ENCODE results near the gene GINM1.

Gene GINM1

GRCh38 chr6:149563928-149564325 is 2.2 kb upstream of the GINM1 start:
- H3K4me3 ChIP-seq (ENCODE audit: low read length): no peak overlapping the region
- TF ChIP-seq CTCF (IDR thresholded peaks at IDR 0.05; ENCODE audit: insufficient read depth, low read depth, low read length, missing control alignments): no peak
- DNase-seq (ENCODE audit: low read depth): no peak

- peak overlapping the region; percentile 85 for H3K4me3 ChIP-seq (ENCODE audit: low read length)
- peak; percentile 57 for DNase-seq (ENCODE audit: low read depth)
- TF ChIP-seq CTCF (IDR thresholded peaks at IDR 0.05; ENCODE audit: insufficient read depth, low read depth, low read length, missing control alignments): no peak
These were observed 427 bp downstream of the GINM1 start for GRCh38 chr6:149566410-149567193.

GRCh38 chr6:149567194-149567586 is 1.0 kb downstream of the GINM1 start:
- no peak for DNase-seq (ENCODE audit: low read depth)
- peak overlapping the region; percentile 85 for H3K4me3 ChIP-seq (ENCODE audit: low read length)
- no peak for TF ChIP-seq CTCF (IDR thresholded peaks at IDR 0.05; ENCODE audit: insufficient read depth, low read depth, low read length, missing control alignments)

- H3K4me3 ChIP-seq (ENCODE audit: low read length): no peak overlapping the region
- no peak for DNase-seq (ENCODE audit: low read depth)
- no peak for TF ChIP-seq CTCF (IDR thresholded peaks at IDR 0.05; ENCODE audit: insufficient read depth, low read depth, low read length, missing control alignments)
These were observed 1.9 kb downstream of the GINM1 start for GRCh38 chr6:149567945-149568585.

GRCh38 chr6:149580880-149581279 is 14.7 kb downstream of the GINM1 start:
- no peak overlapping the region for H3K4me3 ChIP-seq (ENCODE audit: low read length)
- no peak for TF ChIP-seq CTCF (IDR thresholded peaks at IDR 0.05; ENCODE audit: insufficient read depth, low read depth, low read length, missing control alignments)
- DNase-seq (ENCODE audit: low read depth): peak; percentile 92

- no peak for TF ChIP-seq CTCF (IDR thresholded peaks at IDR 0.05; ENCODE audit: insufficient read depth, low read depth, low read length, missing control alignments)
- H3K4me3 ChIP-seq (ENCODE audit: low read length): no peak overlapping the region
- DNase-seq (ENCODE audit: low read depth): no peak
These were observed 15.2 kb downstream of the GINM1 start for GRCh38 chr6:149581349-149581748.
